NCI-H226 (cell line): ENCODE measurements around the gene XIRP1.

Experiments used
- DNase-seq: peaks from one replicate; pipeline ENCODE4 v3.0.0-alpha.2; 2015

XIRP1 gene

GRCh38 chr3:39209329-39209970 lies 17.1 kb upstream of the XIRP1 start:
- no peak for DNase-seq

GRCh38 chr3:39208463-39209055 lies 16.2 kb upstream of the XIRP1 start:
- DNase-seq: peak; percentile 39

- no peak for DNase-seq
Measured at GRCh38 chr3:39207361-39208186, 15.2 kb upstream of the XIRP1 start.

- DNase-seq: peak; percentile 52
Measured at GRCh38 chr3:39205919-39206516, 13.6 kb upstream of the XIRP1 start.

- DNase-seq: no peak
Measured at GRCh38 chr3:39205131-39205530, 12.7 kb upstream of the XIRP1 start.

GRCh38 chr3:39203860-39204259 lies 11.5 kb upstream of the XIRP1 start:
- DNase-seq: no peak

- DNase-seq: no peak
Measured at GRCh38 chr3:39203402-39203801, 11.0 kb upstream of the XIRP1 start.

- no peak for DNase-seq
Measured at GRCh38 chr3:39202094-39202493, 9.7 kb upstream of the XIRP1 start.

GRCh38 chr3:39196671-39197356 lies 4.4 kb upstream of the XIRP1 start:
- DNase-seq: peak; percentile 22

GRCh38 chr3:39196034-39196433 lies 3.6 kb upstream of the XIRP1 start:
- no peak for DNase-seq

- DNase-seq: peak; percentile 86
Measured at GRCh38 chr3:39193391-39193790, 996 bp upstream of the XIRP1 start.

GRCh38 chr3:39191773-39192172 lies 622 bp downstream of the XIRP1 start:
- DNase-seq: no peak

- DNase-seq: no peak
Measured at GRCh38 chr3:39191111-39191510, 1.3 kb downstream of the XIRP1 start.

GRCh38 chr3:39190281-39191025 lies 1.9 kb downstream of the XIRP1 start:
- no peak for DNase-seq

- DNase-seq: peak; percentile 68
Measured at GRCh38 chr3:39189959-39190269, 2.5 kb downstream of the XIRP1 start.

GRCh38 chr3:39189150-39189958 lies 3.0 kb downstream of the XIRP1 start:
- DNase-seq: no peak

- no peak for DNase-seq
Measured at GRCh38 chr3:39188271-39189149, 3.9 kb downstream of the XIRP1 start.

- DNase-seq: no peak
Measured at GRCh38 chr3:39187372-39188155, 4.8 kb downstream of the XIRP1 start.

- DNase-seq: no peak
Measured at GRCh38 chr3:39186692-39187151, 5.7 kb downstream of the XIRP1 start.
